HEK293 (cell line): ENCODE measurements around the gene MRPL34.

Source experiments
- IKZF3 ChIP-seq: fragments of 450-650 bp; IDR thresholded peaks from 2 replicates; pipeline ENCODE4 v1.5.0; 2018; ENCODE audit warnings: missing biosample characterization, mild to moderate bottlenecking, missing genetic modification characterization, moderate library complexity
- KLF8 ChIP-seq: fragments of 450-650 bp; formaldehyde crosslinking; IDR thresholded peaks from 2 replicates; pipeline ENCODE4 v1.5.1; 2016; ENCODE audit warnings: missing biosample characterization, missing genetic modification characterization
- SETDB1 ChIP-seq: IDR thresholded peaks from one replicate; pipeline ENCODE4 v1.6.1; 2017; ENCODE audit warnings: mild to moderate bottlenecking, low read length, moderate library complexity, mixed read lengths; ENCODE audit not compliant: insufficient read length
- YY2 ChIP-seq: fragments of 450-650 bp; formaldehyde crosslinking; IDR thresholded peaks from 2 replicates; pipeline ENCODE4 v1.5.1; 2016; ENCODE audit warnings: missing biosample characterization, missing genetic modification characterization
- ZBTB20 ChIP-seq: fragments of 450-650 bp; formaldehyde crosslinking; IDR thresholded peaks from 2 replicates; pipeline ENCODE4 v1.5.1; 2016; ENCODE audit warnings: missing biosample characterization, missing genetic modification characterization
- ZBTB21 ChIP-seq: fragments of 450-650 bp; formaldehyde crosslinking; IDR thresholded peaks from 2 replicates; pipeline ENCODE4 v1.5.1; 2017; ENCODE audit warnings: missing biosample characterization, missing genetic modification characterization
- ZFP3 ChIP-seq: fragments of 450-650 bp; formaldehyde crosslinking; IDR thresholded peaks from 2 replicates; pipeline ENCODE4 v1.5.1; 2016; ENCODE audit warnings: low read depth, missing biosample characterization, missing genetic modification characterization
- ZFP41 ChIP-seq: fragments of 450-650 bp; formaldehyde crosslinking; IDR thresholded peaks from 2 replicates; pipeline ENCODE4 v1.5.1; 2016; ENCODE audit warnings: missing biosample characterization, missing genetic modification characterization, borderline replicate concordance
- ZFP69B ChIP-seq: fragments of 450-650 bp; formaldehyde crosslinking; IDR thresholded peaks from 2 replicates; pipeline ENCODE4 v1.5.1; 2016; ENCODE audit warnings: missing biosample characterization, missing genetic modification characterization
- ZNF133 ChIP-seq: fragments of 450-650 bp; formaldehyde crosslinking; IDR thresholded peaks from 2 replicates; pipeline ENCODE4 v1.5.1; 2016; ENCODE audit warnings: missing biosample characterization, missing genetic modification characterization
- ZNF175 ChIP-seq: fragments of 450-650 bp; formaldehyde crosslinking; IDR thresholded peaks from 2 replicates; pipeline ENCODE4 v1.5.1; 2016; ENCODE audit warnings: missing biosample characterization, missing genetic modification characterization
- ZNF2 ChIP-seq: fragments of 450-650 bp; formaldehyde crosslinking; IDR thresholded peaks from 2 replicates; pipeline ENCODE4 v1.5.1; 2016; ENCODE audit warnings: missing biosample characterization, missing genetic modification characterization
- ZNF223 ChIP-seq: fragments of 450-650 bp; formaldehyde crosslinking; IDR thresholded peaks from 2 replicates; pipeline ENCODE4 v1.5.1; 2016; ENCODE audit warnings: missing biosample characterization, missing genetic modification characterization
- ZNF248 ChIP-seq: fragments of 450-650 bp; formaldehyde crosslinking; IDR thresholded peaks from 2 replicates; pipeline ENCODE4 v1.5.1; 2017; ENCODE audit warnings: missing biosample characterization, missing genetic modification characterization
- ZNF266 ChIP-seq: fragments of 450-650 bp; formaldehyde crosslinking; IDR thresholded peaks from 2 replicates; pipeline ENCODE4 v1.5.1; 2016; ENCODE audit warnings: missing biosample characterization, missing genetic modification characterization, low read depth
- ZNF311 ChIP-seq: fragments of 450-650 bp; formaldehyde crosslinking; IDR thresholded peaks from 2 replicates; pipeline ENCODE4 v1.5.1; 2017; ENCODE audit warnings: missing biosample characterization, missing genetic modification characterization, borderline replicate concordance
- ZNF37A ChIP-seq: fragments of 450-650 bp; IDR thresholded peaks from 2 replicates; pipeline ENCODE4 v1.5.1; 2018; ENCODE audit warnings: missing biosample characterization, missing genetic modification characterization
- ZNF423 ChIP-seq: fragments of 450-650 bp; formaldehyde crosslinking; IDR thresholded peaks from 2 replicates; pipeline ENCODE4 v1.5.1; 2016; ENCODE audit warnings: missing biosample characterization, missing genetic modification characterization
- ZNF544 ChIP-seq: fragments of 450-650 bp; formaldehyde crosslinking; IDR thresholded peaks from 2 replicates; pipeline ENCODE4 v1.5.0; 2017; ENCODE audit warnings: missing biosample characterization, missing genetic modification characterization
- ZNF561 ChIP-seq: fragments of 450-650 bp; IDR thresholded peaks from 2 replicates; pipeline ENCODE4 v1.5.1; 2018; ENCODE audit warnings: missing biosample characterization, missing genetic modification characterization, borderline replicate concordance
- ZNF571 ChIP-seq: fragments of 450-650 bp; formaldehyde crosslinking; IDR thresholded peaks from 2 replicates; pipeline ENCODE4 v1.5.0; 2017; ENCODE audit warnings: missing biosample characterization, missing genetic modification characterization
- ZNF600 ChIP-seq: fragments of 450-650 bp; formaldehyde crosslinking; IDR thresholded peaks from 2 replicates; pipeline ENCODE4 v1.5.1; 2016; ENCODE audit warnings: missing biosample characterization, missing genetic modification characterization
- ZNF624 ChIP-seq: fragments of 450-650 bp; formaldehyde crosslinking; IDR thresholded peaks from 2 replicates; pipeline ENCODE4 v1.5.1; 2017; ENCODE audit warnings: missing biosample characterization, missing genetic modification characterization
- ZNF629 ChIP-seq: fragments of 450-650 bp; formaldehyde crosslinking; IDR thresholded peaks from 2 replicates; pipeline ENCODE4 v1.5.1; 2017; ENCODE audit warnings: missing biosample characterization, missing genetic modification characterization
- ZNF654 ChIP-seq: fragments of 450-650 bp; formaldehyde crosslinking; IDR thresholded peaks from 2 replicates; pipeline ENCODE4 v1.5.1; 2016; ENCODE audit warnings: low read depth, missing biosample characterization, missing genetic modification characterization
- ZNF658 ChIP-seq: fragments of 450-650 bp; formaldehyde crosslinking; IDR thresholded peaks from 2 replicates; pipeline ENCODE4; 2016; ENCODE audit warnings: missing biosample characterization, missing genetic modification characterization
- ZNF670 ChIP-seq: fragments of 450-650 bp; formaldehyde crosslinking; IDR thresholded peaks from 2 replicates; pipeline ENCODE4 v1.5.1; 2016; ENCODE audit warnings: missing biosample characterization, missing genetic modification characterization, low read depth
- ZNF747 ChIP-seq: fragments of 450-650 bp; formaldehyde crosslinking; IDR thresholded peaks from 2 replicates; pipeline ENCODE4 v1.5.1; 2016; ENCODE audit warnings: missing biosample characterization, missing genetic modification characterization
- ZNF792 ChIP-seq: fragments of 450-650 bp; formaldehyde crosslinking; IDR thresholded peaks from 2 replicates; pipeline ENCODE4 v1.5.1; 2016; ENCODE audit warnings: missing biosample characterization, missing genetic modification characterization
- ZXDB ChIP-seq: fragments of 450-650 bp; formaldehyde crosslinking; IDR thresholded peaks from 2 replicates; pipeline ENCODE4 v1.5.1; 2016; ENCODE audit warnings: missing biosample characterization, missing genetic modification characterization
- TF ChIP-seq, protein P1 (sequence below): fragments of 450-650 bp; formaldehyde crosslinking; IDR thresholded peaks from 2 replicates; pipeline ENCODE4 v1.5.1; 2016; ENCODE audit warnings: missing biosample characterization, missing genetic modification characterization
- TF ChIP-seq, protein P2 (sequence below): fragments of 450-650 bp; formaldehyde crosslinking; IDR thresholded peaks from 2 replicates; pipeline ENCODE4 v1.5.1; 2016; ENCODE audit warnings: missing biosample characterization, missing genetic modification characterization
- TF ChIP-seq, protein P3 (sequence below): fragments of 450-650 bp; formaldehyde crosslinking; IDR thresholded peaks from 2 replicates; pipeline ENCODE4 v1.5.1; 2017; ENCODE audit warnings: missing biosample characterization, missing genetic modification characterization
- TF ChIP-seq, protein P4 (sequence below): fragments of 450-650 bp; formaldehyde crosslinking; IDR thresholded peaks from 2 replicates; pipeline ENCODE4 v1.5.1; 2017; ENCODE audit warnings: missing biosample characterization, missing genetic modification characterization
- TF ChIP-seq, protein P5 (sequence below): fragments of 450-650 bp; formaldehyde crosslinking; IDR thresholded peaks from 2 replicates; pipeline ENCODE4 v1.5.1; 2016; ENCODE audit warnings: missing biosample characterization, missing genetic modification characterization

MRPL34 gene

DNA sequence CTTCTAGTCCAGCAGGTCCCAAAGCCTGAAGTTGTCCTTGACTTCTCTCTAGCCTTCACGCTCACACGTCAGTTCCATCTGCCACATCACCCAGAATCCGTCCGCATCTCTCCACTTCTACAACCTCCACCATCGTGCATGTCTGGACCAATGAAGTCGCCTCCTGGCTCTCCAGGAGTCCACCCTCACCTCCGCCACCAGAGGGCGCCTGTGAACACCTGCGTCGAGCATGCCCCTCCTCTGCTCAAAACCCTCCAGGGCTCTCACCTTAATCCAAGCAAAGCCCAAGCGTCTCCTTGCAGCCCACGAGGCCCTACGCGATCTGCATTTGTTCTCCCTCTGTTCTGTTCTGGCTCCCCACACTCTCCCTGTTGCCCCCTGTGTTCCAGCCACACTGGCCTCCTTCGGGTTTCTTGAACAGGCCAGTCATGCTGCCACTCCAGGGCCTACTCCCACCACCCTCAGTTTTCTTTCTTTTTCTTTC, 44.8 kb upstream of the MRPL34 start (continued):
- peak; percentile 94; the same call in 1 of the 2 replicates for TF ChIP-seq ZNF2
- TF ChIP-seq, protein P1, sequence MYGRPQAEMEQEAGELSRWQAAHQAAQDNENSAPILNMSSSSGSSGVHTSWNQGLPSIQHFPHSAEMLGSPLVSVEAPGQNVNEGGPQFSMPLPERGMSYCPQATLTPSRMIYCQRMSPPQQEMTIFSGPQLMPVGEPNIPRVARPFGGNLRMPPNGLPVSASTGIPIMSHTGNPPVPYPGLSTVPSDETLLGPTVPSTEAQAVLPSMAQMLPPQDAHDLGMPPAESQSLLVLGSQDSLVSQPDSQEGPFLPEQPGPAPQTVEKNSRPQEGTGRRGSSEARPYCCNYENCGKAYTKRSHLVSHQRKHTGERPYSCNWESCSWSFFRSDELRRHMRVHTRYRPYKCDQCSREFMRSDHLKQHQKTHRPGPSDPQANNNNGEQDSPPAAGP (tag by site-specific recombination), result no peak
- no peak for TF ChIP-seq IKZF3 (tag by site-specific recombination)
- no peak for TF ChIP-seq ZNF266 (tag by site-specific recombination)
- TF ChIP-seq, protein P2, sequence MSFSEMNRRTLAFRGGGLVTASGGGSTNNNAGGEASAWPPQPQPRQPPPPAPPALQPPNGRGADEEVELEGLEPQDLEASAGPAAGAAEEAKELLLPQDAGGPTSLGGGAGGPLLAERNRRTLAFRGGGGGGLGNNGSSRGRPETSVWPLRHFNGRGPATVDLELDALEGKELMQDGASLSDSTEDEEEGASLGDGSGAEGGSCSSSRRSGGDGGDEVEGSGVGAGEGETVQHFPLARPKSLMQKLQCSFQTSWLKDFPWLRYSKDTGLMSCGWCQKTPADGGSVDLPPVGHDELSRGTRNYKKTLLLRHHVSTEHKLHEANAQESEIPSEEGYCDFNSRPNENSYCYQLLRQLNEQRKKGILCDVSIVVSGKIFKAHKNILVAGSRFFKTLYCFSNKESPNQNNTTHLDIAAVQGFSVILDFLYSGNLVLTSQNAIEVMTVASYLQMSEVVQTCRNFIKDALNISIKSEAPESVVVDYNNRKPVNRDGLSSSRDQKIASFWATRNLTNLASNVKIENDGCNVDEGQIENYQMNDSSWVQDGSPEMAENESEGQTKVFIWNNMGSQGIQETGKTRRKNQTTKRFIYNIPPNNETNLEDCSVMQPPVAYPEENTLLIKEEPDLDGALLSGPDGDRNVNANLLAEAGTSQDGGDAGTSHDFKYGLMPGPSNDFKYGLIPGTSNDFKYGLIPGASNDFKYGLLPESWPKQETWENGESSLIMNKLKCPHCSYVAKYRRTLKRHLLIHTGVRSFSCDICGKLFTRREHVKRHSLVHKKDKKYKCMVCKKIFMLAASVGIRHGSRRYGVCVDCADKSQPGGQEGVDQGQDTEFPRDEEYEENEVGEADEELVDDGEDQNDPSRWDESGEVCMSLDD (tag by site-specific recombination), result no peak
- TF ChIP-seq KLF8 (tag by site-specific recombination), result peak; percentile 53; the same call in 1 of the 2 replicates
- no peak for TF ChIP-seq ZNF223
- TF ChIP-seq ZXDB (tag by site-specific recombination), result peak; percentile 26; the same call in 1 of the 2 replicates
- TF ChIP-seq ZNF248, result no peak
- no peak for TF ChIP-seq SETDB1
- TF ChIP-seq ZNF175, result no peak
- peak; percentile 48 for TF ChIP-seq ZNF654
- no peak for TF ChIP-seq ZNF423 (tag by site-specific recombination)
- TF ChIP-seq ZFP69B (tag by site-specific recombination), result peak; percentile 18; the same call in 1 of the 2 replicates
- peak; percentile 96 for TF ChIP-seq ZNF600 (tag by site-specific recombination)
- TF ChIP-seq ZFP3 (tag by site-specific recombination), result no peak
- no peak for TF ChIP-seq ZNF624
- peak; percentile 35; the same call in 1 of the 2 replicates for TF ChIP-seq ZBTB20
- TF ChIP-seq ZFP41 (tag by site-specific recombination), result no peak
- TF ChIP-seq, protein P3, sequence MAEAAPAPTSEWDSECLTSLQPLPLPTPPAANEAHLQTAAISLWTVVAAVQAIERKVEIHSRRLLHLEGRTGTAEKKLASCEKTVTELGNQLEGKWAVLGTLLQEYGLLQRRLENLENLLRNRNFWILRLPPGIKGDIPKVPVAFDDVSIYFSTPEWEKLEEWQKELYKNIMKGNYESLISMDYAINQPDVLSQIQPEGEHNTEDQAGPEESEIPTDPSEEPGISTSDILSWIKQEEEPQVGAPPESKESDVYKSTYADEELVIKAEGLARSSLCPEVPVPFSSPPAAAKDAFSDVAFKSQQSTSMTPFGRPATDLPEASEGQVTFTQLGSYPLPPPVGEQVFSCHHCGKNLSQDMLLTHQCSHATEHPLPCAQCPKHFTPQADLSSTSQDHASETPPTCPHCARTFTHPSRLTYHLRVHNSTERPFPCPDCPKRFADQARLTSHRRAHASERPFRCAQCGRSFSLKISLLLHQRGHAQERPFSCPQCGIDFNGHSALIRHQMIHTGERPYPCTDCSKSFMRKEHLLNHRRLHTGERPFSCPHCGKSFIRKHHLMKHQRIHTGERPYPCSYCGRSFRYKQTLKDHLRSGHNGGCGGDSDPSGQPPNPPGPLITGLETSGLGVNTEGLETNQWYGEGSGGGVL (tag by site-specific recombination), result no peak
- peak; percentile 49; the same call in 1 of the 2 replicates for TF ChIP-seq ZNF629
- TF ChIP-seq YY2, result no peak
- no peak for TF ChIP-seq ZNF37A (tag by site-specific recombination)
- TF ChIP-seq ZNF544, result no peak
- no peak for TF ChIP-seq ZNF747
- no peak for TF ChIP-seq ZNF658
- TF ChIP-seq ZNF561 (tag by site-specific recombination), result no peak
- peak; percentile 48; the same call in 1 of the 2 replicates for TF ChIP-seq ZNF133 (tag by site-specific recombination)
- TF ChIP-seq, protein P4, sequence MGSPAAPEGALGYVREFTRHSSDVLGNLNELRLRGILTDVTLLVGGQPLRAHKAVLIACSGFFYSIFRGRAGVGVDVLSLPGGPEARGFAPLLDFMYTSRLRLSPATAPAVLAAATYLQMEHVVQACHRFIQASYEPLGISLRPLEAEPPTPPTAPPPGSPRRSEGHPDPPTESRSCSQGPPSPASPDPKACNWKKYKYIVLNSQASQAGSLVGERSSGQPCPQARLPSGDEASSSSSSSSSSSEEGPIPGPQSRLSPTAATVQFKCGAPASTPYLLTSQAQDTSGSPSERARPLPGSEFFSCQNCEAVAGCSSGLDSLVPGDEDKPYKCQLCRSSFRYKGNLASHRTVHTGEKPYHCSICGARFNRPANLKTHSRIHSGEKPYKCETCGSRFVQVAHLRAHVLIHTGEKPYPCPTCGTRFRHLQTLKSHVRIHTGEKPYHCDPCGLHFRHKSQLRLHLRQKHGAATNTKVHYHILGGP (tag by site-specific recombination), result no peak
- no peak for TF ChIP-seq ZNF311 (tag by site-specific recombination)
- TF ChIP-seq ZNF670 (tag by site-specific recombination), result no peak
- no peak for TF ChIP-seq ZBTB21 (tag by site-specific recombination)
- TF ChIP-seq ZNF792, result no peak
- TF ChIP-seq, protein P5, sequence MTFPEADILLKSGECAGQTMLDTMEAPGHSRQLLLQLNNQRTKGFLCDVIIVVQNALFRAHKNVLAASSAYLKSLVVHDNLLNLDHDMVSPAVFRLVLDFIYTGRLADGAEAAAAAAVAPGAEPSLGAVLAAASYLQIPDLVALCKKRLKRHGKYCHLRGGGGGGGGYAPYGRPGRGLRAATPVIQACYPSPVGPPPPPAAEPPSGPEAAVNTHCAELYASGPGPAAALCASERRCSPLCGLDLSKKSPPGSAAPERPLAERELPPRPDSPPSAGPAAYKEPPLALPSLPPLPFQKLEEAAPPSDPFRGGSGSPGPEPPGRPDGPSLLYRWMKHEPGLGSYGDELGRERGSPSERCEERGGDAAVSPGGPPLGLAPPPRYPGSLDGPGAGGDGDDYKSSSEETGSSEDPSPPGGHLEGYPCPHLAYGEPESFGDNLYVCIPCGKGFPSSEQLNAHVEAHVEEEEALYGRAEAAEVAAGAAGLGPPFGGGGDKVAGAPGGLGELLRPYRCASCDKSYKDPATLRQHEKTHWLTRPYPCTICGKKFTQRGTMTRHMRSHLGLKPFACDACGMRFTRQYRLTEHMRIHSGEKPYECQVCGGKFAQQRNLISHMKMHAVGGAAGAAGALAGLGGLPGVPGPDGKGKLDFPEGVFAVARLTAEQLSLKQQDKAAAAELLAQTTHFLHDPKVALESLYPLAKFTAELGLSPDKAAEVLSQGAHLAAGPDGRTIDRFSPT (tag by site-specific recombination), result no peak
- no peak for TF ChIP-seq ZNF571 (tag by site-specific recombination)
